GM13977 (cell line): ENCODE measurements around the gene RNF146.

ENCODE experiments used
- DNase-seq: peaks from one replicate; pipeline ENCODE4 v3.0.0; 2012; ENCODE audit warnings: low spot score
- CTCF ChIP-seq: IDR thresholded peaks from 2 replicates; pipeline ENCODE4 v1.5.1; 2012; ENCODE audit warnings: mild to moderate bottlenecking, control low read depth; ENCODE audit not compliant: insufficient read depth; ENCODE audit errors: extremely low read depth, missing control alignments
- in situ Hi-C: fragments of 300-500 bp; cut with MboI; formaldehyde crosslinking; loops from one replicate; pipeline ENCODE4 v1.12.0; 2022; ENCODE audit warnings: low sequenced_read_pairs, low pct_unique_long_range_greater_than_20kb, mixed read lengths, inconsistent platforms; ENCODE audit not compliant: unreplicated experiment

RNF146 gene

GRCh38 chr6:127301199-127301700, 34.6 kb downstream of the RNF146 start:
- in situ Hi-C loops = no loop called here
- DNase-seq = no peak
- no peak for TF ChIP-seq CTCF

- in situ Hi-C loops = no loop called here
- TF ChIP-seq CTCF = peak; percentile 71
- DNase-seq = peak; percentile 15
These were observed 36.3 kb downstream of the RNF146 start for GRCh38 chr6:127302728-127303660.

GRCh38 chr6:127303917-127304316, 37.3 kb downstream of the RNF146 start:
- no peak for TF ChIP-seq CTCF
- in situ Hi-C loops = no loop called here
- no peak for DNase-seq

GRCh38 chr6:127305741-127306140, 39.1 kb downstream of the RNF146 start:
- TF ChIP-seq CTCF = no peak
- in situ Hi-C loops = no loop called here
- no peak for DNase-seq

- DNase-seq = no peak
- TF ChIP-seq CTCF = no peak
- in situ Hi-C loops = no loop called here
These were observed 50.9 kb downstream of the RNF146 start for GRCh38 chr6:127317388-127318128.

- in situ Hi-C loops = no loop called here
- no peak for DNase-seq
- TF ChIP-seq CTCF = no peak
These were observed 53.0 kb downstream of the RNF146 start for GRCh38 chr6:127319686-127320085.
